Chondrocyte (in vitro differentiated cells): ENCODE results near the gene MAD1L1. TPM values are rescaled to one million over a fixed set of nuclear protein-coding genes. Genes with fewer than 3 reads are reported as not detected.

Source experiments
- DNase-seq: peaks from one replicate; pipeline ENCODE4 v3.0.0; 2021; ENCODE audit warnings: mixed read lengths, low spot score
- H3K27ac Mint-ChIP-seq: one replicate; pipeline ENCODE4 v1.8.0; 2021; ENCODE audit warnings: mild to moderate bottlenecking, moderate library complexity, mixed read lengths; ENCODE audit not compliant: unreplicated experiment
- H3K27me3 Mint-ChIP-seq: 2 replicates; pipeline ENCODE4 v1.8.0; 2021; ENCODE audit warnings: low read depth, mixed read lengths
- H3K36me3 Mint-ChIP-seq: 2 replicates; pipeline ENCODE4 v1.8.0; 2021; ENCODE audit warnings: low read depth, mixed read lengths
- H3K4me1 Mint-ChIP-seq: 2 replicates; pipeline ENCODE4 v1.8.0; 2021; ENCODE audit warnings: low read depth, mild to moderate bottlenecking, mixed read lengths
- H3K4me3 Mint-ChIP-seq: one replicate; pipeline ENCODE4 v1.8.0; 2021; ENCODE audit warnings: mild to moderate bottlenecking, moderate library complexity, mixed read lengths; ENCODE audit not compliant: unreplicated experiment
- H3K9me3 Mint-ChIP-seq: 2 replicates; pipeline ENCODE4 v1.8.0; 2021; ENCODE audit warnings: low read depth, mixed read lengths
- total RNA-seq: library from RNA; stranded (reverse); gene quantifications from 3 replicates; pipeline ENCODE4 v1.2.1, GENCODE V29; 2021
- TF ChIP-seq, protein P1 (sequence below): fragments of 200-600 bp; sonication (generic); IDR thresholded peaks from 2 replicates; pipeline ENCODE4 v1.5.0; 2021; ENCODE audit warnings: antibody characterized with exemption, mild to moderate bottlenecking, moderate library complexity

The MAD1L1 gene
- total RNA-seq, 1 donor from 2014 or later, result 22.7 TPM

DNA sequence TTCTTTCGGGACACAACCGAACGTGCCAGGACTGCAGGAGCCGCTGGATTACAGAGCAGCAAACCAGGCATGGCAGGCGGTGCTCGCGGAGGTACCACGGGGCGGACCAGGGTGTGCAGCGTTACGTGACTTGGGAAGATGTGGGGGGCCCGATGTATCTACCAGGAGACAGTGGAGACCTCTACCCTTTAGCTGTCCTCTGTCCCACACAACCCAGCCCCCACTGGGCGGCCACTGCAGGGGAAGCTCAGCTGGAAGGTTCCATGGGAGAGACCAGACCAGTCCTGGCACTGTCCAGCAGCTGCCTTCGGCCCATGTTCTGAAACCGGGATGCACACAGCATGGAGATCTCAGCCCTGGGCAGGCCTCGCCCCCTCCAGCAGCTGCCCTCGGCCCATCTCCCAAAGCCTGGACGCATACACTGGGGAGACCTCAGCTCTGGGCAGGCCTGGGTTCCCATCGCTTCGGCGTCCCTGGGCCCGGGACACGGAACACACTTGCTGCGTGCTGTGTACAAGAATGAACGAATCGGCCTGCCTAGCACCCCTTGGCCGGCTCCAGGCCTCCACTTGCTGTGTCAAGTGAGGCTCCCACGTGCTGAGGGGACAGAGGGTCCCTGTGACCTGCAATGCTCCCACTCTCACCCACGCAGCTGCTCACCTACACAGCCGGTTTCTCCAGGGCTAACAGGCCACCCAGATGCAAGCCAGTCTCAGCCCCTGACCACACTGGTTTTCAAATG lies 385.3 kb downstream of the MAD1L1 start:
- H3K4me3 Mint-ChIP-seq, result no peak overlapping the region
- no peaks in the 10 kb centered on the region for H3K36me3 Mint-ChIP-seq
- TF ChIP-seq, protein P1, sequence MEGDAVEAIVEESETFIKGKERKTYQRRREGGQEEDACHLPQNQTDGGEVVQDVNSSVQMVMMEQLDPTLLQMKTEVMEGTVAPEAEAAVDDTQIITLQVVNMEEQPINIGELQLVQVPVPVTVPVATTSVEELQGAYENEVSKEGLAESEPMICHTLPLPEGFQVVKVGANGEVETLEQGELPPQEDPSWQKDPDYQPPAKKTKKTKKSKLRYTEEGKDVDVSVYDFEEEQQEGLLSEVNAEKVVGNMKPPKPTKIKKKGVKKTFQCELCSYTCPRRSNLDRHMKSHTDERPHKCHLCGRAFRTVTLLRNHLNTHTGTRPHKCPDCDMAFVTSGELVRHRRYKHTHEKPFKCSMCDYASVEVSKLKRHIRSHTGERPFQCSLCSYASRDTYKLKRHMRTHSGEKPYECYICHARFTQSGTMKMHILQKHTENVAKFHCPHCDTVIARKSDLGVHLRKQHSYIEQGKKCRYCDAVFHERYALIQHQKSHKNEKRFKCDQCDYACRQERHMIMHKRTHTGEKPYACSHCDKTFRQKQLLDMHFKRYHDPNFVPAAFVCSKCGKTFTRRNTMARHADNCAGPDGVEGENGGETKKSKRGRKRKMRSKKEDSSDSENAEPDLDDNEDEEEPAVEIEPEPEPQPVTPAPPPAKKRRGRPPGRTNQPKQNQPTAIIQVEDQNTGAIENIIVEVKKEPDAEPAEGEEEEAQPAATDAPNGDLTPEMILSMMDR, result no peak
- H3K27ac Mint-ChIP-seq, result no peak overlapping the region
- DNase-seq, result peak; percentile 88
- H3K9me3 Mint-ChIP-seq, result no peaks in the 10 kb centered on the region
- H3K4me1 Mint-ChIP-seq, result peaks cover 8% of the 10 kb centered on the region
- no peaks in the 10 kb centered on the region for H3K27me3 Mint-ChIP-seq

DNA sequence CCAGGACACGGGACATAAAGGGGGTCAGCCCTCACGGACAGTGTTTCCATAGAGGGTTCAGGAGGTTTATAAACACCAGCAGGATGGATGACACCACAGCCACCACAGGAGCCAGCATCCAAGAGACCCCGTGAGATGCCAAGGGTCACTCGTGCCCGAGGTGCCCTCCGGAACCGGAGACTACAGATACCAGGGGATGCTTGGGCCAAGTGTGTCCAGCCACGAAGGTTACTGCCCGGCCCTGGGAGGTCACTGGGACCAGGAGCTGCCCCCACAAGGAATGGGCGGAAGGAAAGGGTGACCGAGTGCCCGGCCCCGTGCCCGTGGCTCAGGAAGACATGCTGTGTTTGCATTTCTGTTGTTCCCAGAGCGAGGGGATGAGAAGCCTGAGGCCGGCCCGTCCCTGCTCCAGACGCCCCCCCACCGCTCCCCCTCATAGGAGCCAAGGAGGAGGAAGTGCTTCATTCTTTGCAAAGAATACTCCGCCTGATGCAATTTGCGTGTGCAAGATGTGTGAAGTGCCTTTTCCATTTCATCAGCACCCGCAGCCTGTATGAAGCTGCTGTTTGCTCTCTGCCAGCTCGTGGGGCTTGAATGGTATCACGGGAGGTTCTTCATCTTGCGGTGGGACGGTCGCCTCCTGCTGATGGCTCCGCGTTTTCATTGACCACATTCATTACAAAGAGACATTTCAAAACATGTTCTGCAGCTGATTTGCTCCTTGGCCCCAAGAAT lies 386.2 kb downstream of the MAD1L1 start:
- H3K27ac Mint-ChIP-seq, result no peak overlapping the region
- TF ChIP-seq, protein P1, result no peak

DNA sequence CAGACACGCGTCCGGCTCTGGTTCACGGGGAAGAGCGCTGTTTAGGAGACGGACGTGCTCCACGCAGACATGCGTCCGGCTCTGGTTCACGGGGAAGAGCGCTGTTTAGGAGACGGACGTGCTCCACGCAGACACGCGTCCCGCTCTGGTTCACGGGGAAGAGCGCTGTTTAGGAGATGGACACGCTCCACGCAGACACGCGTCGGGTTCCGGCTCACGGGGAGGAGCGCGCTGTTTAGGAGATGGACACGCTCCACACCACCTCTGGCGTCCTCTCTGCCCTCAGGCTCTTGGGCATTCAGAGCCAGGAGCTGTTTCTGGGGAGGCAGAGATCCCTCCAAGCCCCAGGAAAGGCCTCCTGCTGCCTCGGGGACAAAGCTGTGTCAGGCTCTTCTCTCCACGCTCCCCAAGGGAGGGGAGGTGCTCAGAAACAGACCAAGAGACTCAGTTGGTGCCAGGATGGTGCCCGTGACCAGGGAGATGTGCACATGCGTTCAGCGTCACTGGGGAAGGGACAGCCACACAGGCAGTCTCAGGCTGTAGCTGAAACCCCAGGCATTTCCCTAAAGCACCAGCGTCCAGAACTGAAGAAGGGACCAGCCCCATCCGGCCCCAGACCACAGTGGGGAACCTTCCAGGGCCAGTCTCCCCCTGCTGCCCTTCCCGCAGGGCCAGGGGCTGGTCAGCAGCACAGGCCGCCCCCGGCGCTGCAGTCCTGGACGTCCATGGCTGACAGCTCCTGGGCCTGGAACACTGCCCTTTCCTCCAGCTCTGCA lies 387.0 kb downstream of the MAD1L1 start:
- Mint-ChIP-seq H3K4me3 (no peak overlapping the region), H3K4me1 (peaks cover 8% of the 10 kb centered on the region), H3K36me3 (no peaks in the 10 kb centered on the region), H3K9me3 (no peaks in the 10 kb centered on the region), H3K27ac (no peak overlapping the region), H3K27me3 (no peaks in the 10 kb centered on the region)
- DNase-seq, result peak; percentile 86
- TF ChIP-seq, protein P1, result no peak

More for the DNA sequence above, 386.2 kb downstream of the MAD1L1 start:
- H3K4me1 Mint-ChIP-seq, result peaks cover 8% of the 10 kb centered on the region
- no peaks in the 10 kb centered on the region for H3K36me3 Mint-ChIP-seq
- peak; percentile 77 for DNase-seq
- no peaks in the 10 kb centered on the region for H3K27me3 Mint-ChIP-seq
- no peaks in the 10 kb centered on the region for H3K9me3 Mint-ChIP-seq
- no peak overlapping the region for H3K4me3 Mint-ChIP-seq

DNA sequence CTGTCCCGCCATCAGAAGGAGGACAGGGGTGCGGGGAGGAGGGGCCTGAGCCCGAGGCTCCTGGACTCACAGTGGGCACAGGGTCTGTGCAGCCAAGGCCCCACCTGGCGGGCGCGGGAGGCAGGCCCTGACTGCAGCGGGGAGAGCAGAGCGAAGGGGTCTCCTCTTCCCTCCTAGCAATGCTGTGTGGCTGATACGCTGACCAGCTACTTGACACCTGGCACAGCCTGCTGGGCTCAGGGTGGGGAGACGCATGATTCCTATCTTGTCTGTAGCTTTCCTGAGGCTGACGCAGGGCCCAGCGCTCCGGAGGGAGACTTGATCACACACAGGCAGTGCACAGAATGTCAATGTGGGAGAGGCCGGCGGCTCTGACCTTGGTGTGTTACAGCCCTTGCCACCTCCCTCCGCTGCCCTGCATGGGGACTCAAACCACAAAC lies 387.8 kb downstream of the MAD1L1 start:
- no peaks in the 10 kb centered on the region for H3K36me3 Mint-ChIP-seq
- DNase-seq, result peak; percentile 89
- no peak overlapping the region for H3K4me3 Mint-ChIP-seq
- no peak overlapping the region for H3K27ac Mint-ChIP-seq
- H3K27me3 Mint-ChIP-seq, result no peaks in the 10 kb centered on the region
- peaks cover 8% of the 10 kb centered on the region for H3K4me1 Mint-ChIP-seq
- H3K9me3 Mint-ChIP-seq, result no peaks in the 10 kb centered on the region
- TF ChIP-seq, protein P1, result no peak
